ENCODE measurements around the gene TMEM234. TPM values are rescaled to one million over a fixed set of nuclear protein-coding genes. Genes with fewer than 3 reads are reported as not detected.

Gene TMEM234
- total and polyA plus RNA-seq, 5 donors from 2014 or later: 4.6 to 14.2 (median 5.9) TPM

DNA sequence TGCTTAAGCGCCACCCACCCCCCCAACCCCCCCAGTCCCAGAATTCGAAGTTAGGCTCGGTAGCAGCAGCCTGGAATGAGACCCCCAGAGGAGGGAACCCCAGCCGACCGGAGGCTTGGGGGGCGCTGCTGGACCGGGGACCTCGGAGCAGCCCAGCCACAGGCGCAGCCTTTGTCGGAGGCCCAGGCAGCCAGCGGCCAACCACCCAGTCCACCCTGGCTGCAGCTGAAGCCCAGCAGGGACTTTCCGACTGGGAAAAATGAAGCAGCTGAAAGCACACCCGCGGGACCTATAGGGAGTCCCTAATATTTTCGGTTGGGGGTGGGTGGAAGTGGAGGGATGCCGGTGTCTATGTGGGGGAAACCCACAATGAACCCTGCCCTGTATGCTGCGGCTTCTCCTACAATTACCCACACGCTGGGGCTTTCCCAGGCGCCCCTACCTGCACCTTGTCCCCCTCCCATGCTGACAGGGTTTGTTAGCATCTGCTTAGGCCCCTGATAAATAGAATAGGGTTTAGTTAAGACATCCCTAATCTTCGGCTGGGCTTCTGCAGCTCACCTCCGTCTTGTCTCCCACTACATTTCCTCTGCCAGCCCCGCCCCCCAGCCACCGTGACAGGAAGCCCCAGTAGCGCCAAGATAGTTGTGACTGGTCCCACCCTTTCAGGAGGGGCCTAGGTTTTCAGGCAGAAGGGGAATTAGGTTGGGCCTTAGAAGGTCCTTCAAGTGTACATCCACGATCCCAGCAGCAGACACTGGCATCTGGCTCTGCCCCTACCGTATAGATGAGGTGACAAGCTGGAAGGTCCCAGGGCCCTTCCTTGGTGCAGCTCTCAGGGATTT is 20.9 kb downstream of the TMEM234 start:
- Mint-ChIP-seq H3K4me3 (peak overlapping the region; percentile 93 to 95 (median 94)), H3K9me3 (no peaks in the 10 kb centered on the region), H3K36me3 (peaks cover 5% of the 10 kb centered on the region), H3K27ac (peak overlapping the region; percentile 91 to 95 (median 94)), H3K27me3 (no peaks in the 10 kb centered on the region), H3K4me1 (peaks cover 5 to 60% (median 46%) of the 10 kb centered on the region in 4 donors)
- H3K36me3 ChIP-seq (ENCODE audit: control insufficient read depth, insufficient read depth, low read length): peaks cover 3% of the 10 kb centered on the region
- peak overlapping the region; percentile 91 for H3K4me3 ChIP-seq (ENCODE audit: low read depth, low read length)
- DNase-seq: peak; percentile 69 to 87 (median 72)
- no peaks in the 10 kb centered on the region for H3K27me3 ChIP-seq (ENCODE audit: control insufficient read depth, insufficient read depth, low read length)
- no peaks in the 10 kb centered on the region for H3K9me3 ChIP-seq (ENCODE audit: control insufficient read depth in 2 of 2, low read length in 2 of 2)
- peaks cover 49% of the 10 kb centered on the region for H3K4me1 ChIP-seq (ENCODE audit: control insufficient read depth, insufficient read depth, low read length, poor library complexity, severe bottlenecking)
- peak overlapping the region; percentile 94 for H3K27ac ChIP-seq (ENCODE audit: insufficient read depth, low read length, poor library complexity, severe bottlenecking)
- peak; percentile 52 to 60 for ATAC-seq (ENCODE audit: low read depth in 2 of 2)

GRCh38 chr1:32200226-32201010 is 21.7 kb downstream of the TMEM234 start, which contains the start of gene CCDC28B:
Gene CCDC28B (plus strand): TSS chr1:32200595. CDS start chr1:32201936, 1,341 bp downstream.
- H3K27me3 ChIP-seq (ENCODE audit: control insufficient read depth, insufficient read depth, low read length): no peaks in the 10 kb centered on the region
- peak within 1 kb of the TSS; percentile 94 for H3K27ac ChIP-seq (ENCODE audit: insufficient read depth, low read length, poor library complexity, severe bottlenecking)
- Mint-ChIP-seq H3K36me3 (peaks cover 5% of the 10 kb centered on the region), H3K4me1 (peaks cover 6 to 60% (median 47%) of the 10 kb centered on the region in 4 donors), H3K27ac (peak within 1 kb of the TSS; percentile 91 to 95 (median 94)), H3K27me3 (no peaks in the 10 kb centered on the region), H3K9me3 (no peaks in the 10 kb centered on the region), H3K4me3 (peak within 1 kb of the TSS; percentile 93 to 95 (median 94))
- peaks cover 5% of the 10 kb centered on the region for H3K36me3 ChIP-seq (ENCODE audit: control insufficient read depth, insufficient read depth, low read length)
- H3K9me3 ChIP-seq (ENCODE audit: control insufficient read depth in 2 of 2, low read length in 2 of 2): no peaks in the 10 kb centered on the region
- peak; percentile 43 to 52 for ATAC-seq (ENCODE audit: low read depth in 2 of 2)
- peak; percentile 59 to 72 (median 62) for DNase-seq
- H3K4me1 ChIP-seq (ENCODE audit: control insufficient read depth, insufficient read depth, low read length, poor library complexity, severe bottlenecking): peaks cover 51% of the 10 kb centered on the region
- H3K4me3 ChIP-seq (ENCODE audit: low read depth, low read length): peak within 1 kb of the TSS; percentile 91

- Mint-ChIP-seq H3K4me3 (peak overlapping the region; percentile 93 to 95 (median 94)), H3K4me1 (peaks cover 6 to 64% (median 48%) of the 10 kb centered on the region in 4 donors), H3K9me3 (no peaks in the 10 kb centered on the region), H3K27me3 (no peaks in the 10 kb centered on the region), H3K36me3 (peaks cover 5% of the 10 kb centered on the region), H3K27ac (peak overlapping the region in 2 of 3 donors; percentile 91 to 95)
- Histone ChIP-seq H3K27ac (ENCODE audit: insufficient read depth, low read length, poor library complexity, severe bottlenecking) (peak overlapping the region; percentile 94), H3K4me3 (ENCODE audit: low read depth, low read length) (peak overlapping the region; percentile 91), H3K36me3 (ENCODE audit: control insufficient read depth, insufficient read depth, low read length) (peaks cover 12% of the 10 kb centered on the region), H3K27me3 (ENCODE audit: control insufficient read depth, insufficient read depth, low read length) (no peaks in the 10 kb centered on the region), H3K4me1 (ENCODE audit: control insufficient read depth, insufficient read depth, low read length, poor library complexity, severe bottlenecking) (peaks cover 48% of the 10 kb centered on the region), H3K9me3 (ENCODE audit: control insufficient read depth in 2 of 2, low read length in 2 of 2) (no peaks in the 10 kb centered on the region)
- no peak for ATAC-seq (ENCODE audit: low read depth in 2 of 2)
- DNase-seq: no peak
Observed at GRCh38 chr1:32199717-32200072, 22.5 kb downstream of the TMEM234 start.

GRCh38 chr1:32199043-32199716 is 23.0 kb downstream of the TMEM234 start:
- no peaks in the 10 kb centered on the region for H3K9me3 ChIP-seq (ENCODE audit: control insufficient read depth in 2 of 2, low read length in 2 of 2)
- Mint-ChIP-seq H3K27me3 (no peaks in the 10 kb centered on the region), H3K36me3 (peaks cover 10% of the 10 kb centered on the region), H3K4me3 (peak overlapping the region in 3 of 4 donors; percentile 11 to 94 (median 93)), H3K9me3 (no peaks in the 10 kb centered on the region), H3K4me1 (peaks cover 6 to 66% (median 46%) of the 10 kb centered on the region in 4 donors), H3K27ac (peak overlapping the region; percentile 32 to 95 (median 62))
- DNase-seq: no peak
- no peaks in the 10 kb centered on the region for H3K27me3 ChIP-seq (ENCODE audit: control insufficient read depth, insufficient read depth, low read length)
- H3K4me1 ChIP-seq (ENCODE audit: control insufficient read depth, insufficient read depth, low read length, poor library complexity, severe bottlenecking): peaks cover 48% of the 10 kb centered on the region
- no peak for ATAC-seq (ENCODE audit: low read depth in 2 of 2)
- H3K36me3 ChIP-seq (ENCODE audit: control insufficient read depth, insufficient read depth, low read length): peaks cover 17% of the 10 kb centered on the region
- peak overlapping the region; percentile 94 for H3K27ac ChIP-seq (ENCODE audit: insufficient read depth, low read length, poor library complexity, severe bottlenecking)
- H3K4me3 ChIP-seq (ENCODE audit: low read depth, low read length): no peak overlapping the region

DNA sequence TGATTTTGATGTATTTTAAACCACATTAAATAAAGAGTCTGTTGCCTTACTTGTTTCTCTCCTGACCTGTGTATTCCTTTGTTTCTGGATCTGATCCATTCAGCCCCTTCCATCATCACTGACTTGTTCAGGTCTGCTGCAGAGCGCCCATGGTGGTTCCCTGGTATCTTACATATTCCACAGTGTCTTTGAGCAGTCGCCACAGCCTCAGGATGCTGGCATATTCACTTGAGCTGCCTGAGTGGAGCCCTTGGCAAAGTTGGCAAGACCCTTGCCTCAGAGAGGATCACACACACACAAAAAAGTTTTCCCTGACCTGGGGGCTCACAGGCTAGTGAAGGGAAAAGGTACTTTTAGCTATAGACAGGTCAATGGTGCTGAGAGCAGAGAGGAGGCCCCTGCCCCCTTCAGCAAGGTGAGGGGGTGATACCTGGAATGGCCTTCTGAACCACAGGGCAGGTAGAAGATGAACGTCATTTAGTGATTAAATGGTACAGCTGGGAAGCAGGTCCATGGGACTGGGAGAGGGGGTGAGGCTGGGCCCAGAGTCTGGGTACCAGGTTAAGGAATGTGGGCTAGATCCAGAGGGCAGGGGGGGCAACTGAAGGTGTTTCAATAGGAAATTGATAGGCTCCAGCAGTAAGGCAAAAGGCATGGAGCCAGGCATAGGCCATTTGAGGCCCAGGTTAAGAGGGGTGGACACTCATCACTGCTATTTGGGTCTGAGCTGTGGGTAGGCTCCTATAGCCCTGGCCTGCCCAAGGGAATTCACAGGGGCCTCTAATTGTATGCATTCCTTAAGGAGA is 23.7 kb downstream of the TMEM234 start:
- Mint-ChIP-seq H3K27me3 (no peaks in the 10 kb centered on the region), H3K4me3 (peak overlapping the region in 3 of 4 donors; percentile 51 to 94 (median 74)), H3K4me1 (peaks cover 6 to 68% (median 46%) of the 10 kb centered on the region in 4 donors), H3K9me3 (no peaks in the 10 kb centered on the region), H3K36me3 (peaks cover 14% of the 10 kb centered on the region), H3K27ac (peak overlapping the region in 2 of 3 donors; percentile 62 to 68)
- H3K27me3 ChIP-seq (ENCODE audit: control insufficient read depth, insufficient read depth, low read length): no peaks in the 10 kb centered on the region
- ATAC-seq (ENCODE audit: low read depth in 2 of 2) (no peak), DNase-seq (no peak)
- H3K4me3 ChIP-seq (ENCODE audit: low read depth, low read length): no peak overlapping the region
- H3K9me3 ChIP-seq (ENCODE audit: control insufficient read depth in 2 of 2, low read length in 2 of 2): no peaks in the 10 kb centered on the region
- H3K36me3 ChIP-seq (ENCODE audit: control insufficient read depth, insufficient read depth, low read length): peaks cover 24% of the 10 kb centered on the region
- peak overlapping the region; percentile 94 for H3K27ac ChIP-seq (ENCODE audit: insufficient read depth, low read length, poor library complexity, severe bottlenecking)
- H3K4me1 ChIP-seq (ENCODE audit: control insufficient read depth, insufficient read depth, low read length, poor library complexity, severe bottlenecking): peaks cover 48% of the 10 kb centered on the region

- no peak overlapping the region for H3K4me3 ChIP-seq (ENCODE audit: low read depth, low read length)
- Mint-ChIP-seq H3K9me3 (no peaks in the 10 kb centered on the region), H3K27ac (peak overlapping the region; percentile 62 to 89 (median 82)), H3K36me3 (peaks cover 20% of the 10 kb centered on the region), H3K4me1 (peaks cover 6 to 66% (median 45%) of the 10 kb centered on the region in 4 donors), H3K27me3 (no peaks in the 10 kb centered on the region), H3K4me3 (peak overlapping the region in 1 of 4 donors; percentile 52)
- no peaks in the 10 kb centered on the region for H3K27me3 ChIP-seq (ENCODE audit: control insufficient read depth, insufficient read depth, low read length)
- H3K27ac ChIP-seq (ENCODE audit: insufficient read depth, low read length, poor library complexity, severe bottlenecking): peak overlapping the region; percentile 29
- peaks cover 48% of the 10 kb centered on the region for H3K4me1 ChIP-seq (ENCODE audit: control insufficient read depth, insufficient read depth, low read length, poor library complexity, severe bottlenecking)
- ATAC-seq (ENCODE audit: low read depth in 2 of 2) (no peak), DNase-seq (no peak)
- no peaks in the 10 kb centered on the region for H3K9me3 ChIP-seq (ENCODE audit: control insufficient read depth in 2 of 2, low read length in 2 of 2)
- peaks cover 30% of the 10 kb centered on the region for H3K36me3 ChIP-seq (ENCODE audit: control insufficient read depth, insufficient read depth, low read length)
Observed at GRCh38 chr1:32197837-32198236, 24.3 kb downstream of the TMEM234 start.

All from CD4-positive, CD25-positive, alpha-beta regulatory T cell (primary cell).